NCI-H82 treated with DMSO at 0.1 percent for 48 hours (cell line): Measurements from ENCODE around the gene PTP4A1.
"Not testable (repeated sequence)": the region's sequence is repeated elsewhere in the genome, so short reads cannot be mapped to it uniquely, and the experiment has no call there.

Experiments used
- DNase-seq: peaks from one replicate; lab custom pipeline; 2025; ENCODE audit not compliant: unreplicated experiment; lab: John Stamatoyannopoulos, UW

Gene PTP4A1

GRCh38 chr6:63572044-63572746, at the start of gene PTP4A1, which contains the start of gene LOC128125822:
Gene PTP4A1 (plus strand): TSS chr6:63572480. CDS start chr6:63576881, 4,401 bp downstream.
Gene LOC128125822 (plus strand): TSS chr6:63572480.
- peak; percentile 70 for DNase-seq

GRCh38 chr6:63522911-63523287, 49.4 kb upstream of the PTP4A1 start:
- DNase-seq: not testable (repeated sequence)

- no peak for DNase-seq
Observed at GRCh38 chr6:63523630-63524029, 48.6 kb upstream of the PTP4A1 start.

GRCh38 chr6:63525186-63525878, 46.9 kb upstream of the PTP4A1 start:
- no peak for DNase-seq

- no peak for DNase-seq
Observed at GRCh38 chr6:63526931-63527330, 45.3 kb upstream of the PTP4A1 start.

- no peak for DNase-seq
Observed at GRCh38 chr6:63527658-63528514, 44.4 kb upstream of the PTP4A1 start.

GRCh38 chr6:63529498-63529897, 42.8 kb upstream of the PTP4A1 start:
- no peak for DNase-seq

- DNase-seq: no peak
Observed at GRCh38 chr6:63530182-63530581, 42.1 kb upstream of the PTP4A1 start.

- DNase-seq: no peak
Observed at GRCh38 chr6:63530991-63531390, 41.3 kb upstream of the PTP4A1 start.

- DNase-seq: no peak
Observed at GRCh38 chr6:63533026-63533425, 39.3 kb upstream of the PTP4A1 start.

GRCh38 chr6:63533952-63534351, 38.3 kb upstream of the PTP4A1 start:
- no peak for DNase-seq

- no peak for DNase-seq
Observed at GRCh38 chr6:63537201-63537958, 34.9 kb upstream of the PTP4A1 start.

- no peak for DNase-seq
Observed at GRCh38 chr6:63537959-63538300, 34.4 kb upstream of the PTP4A1 start.

- no peak for DNase-seq
Observed at GRCh38 chr6:63538550-63538949, 33.7 kb upstream of the PTP4A1 start.

GRCh38 chr6:63543001-63543400, 29.3 kb upstream of the PTP4A1 start:
- no peak for DNase-seq

GRCh38 chr6:63543982-63544381, 28.3 kb upstream of the PTP4A1 start:
- no peak for DNase-seq

GRCh38 chr6:63546236-63546635, 26.0 kb upstream of the PTP4A1 start:
- DNase-seq: no peak

GRCh38 chr6:63546697-63547096, 25.6 kb upstream of the PTP4A1 start:
- DNase-seq: no peak

- no peak for DNase-seq
Observed at GRCh38 chr6:63549076-63549475, 23.2 kb upstream of the PTP4A1 start.

- no peak for DNase-seq
Observed at GRCh38 chr6:63553208-63553607, 19.1 kb upstream of the PTP4A1 start.

- DNase-seq: no peak
Observed at GRCh38 chr6:63553900-63554299, 18.4 kb upstream of the PTP4A1 start.
